HepG2 (cell line): Measurements from ENCODE around the gene KRTCAP3. TPM values are rescaled to one million over a fixed set of nuclear protein-coding genes. Genes with fewer than 3 reads are reported as not detected.

Experiments
- ATAC-seq: fragments of 200-7000 bp; cut with Tn5 transposase; 3 replicates; pipeline ENCODE4 v1.9.1; 2020; ENCODE audit warnings: mild to moderate bottlenecking, moderate library complexity
- BruUV-seq: library from RNA; stranded (reverse); fragments of 400-500 nt; replicated peaks from 2 replicates; lab custom pipeline; 2021; lab: Mats Ljungman, UMichigan
- CTCF ChIA-PET: fragments of 300-600 bp; formaldehyde crosslinking; extraction: SDS; loops from one replicate; lab custom pipeline; 2021; ENCODE audit warnings: low total read pairs, inconsistent platforms, low intra/inter-chr PET ratio; lab: Yijun Ruan, JAX
- POLR2A ChIA-PET: fragments of 350-600 bp; sonication (Branson Sonifier 250); formaldehyde crosslinking; loops from one replicate; lab custom pipeline; 2020; ENCODE audit warnings: antibody characterized with exemption, inconsistent platforms; lab: Yijun Ruan, JAX
- DNase-seq: peaks from one replicate; pipeline ENCODE4 v3.0.0-alpha.2; 2015; ENCODE audit warnings: low spot score
- FAIRE-seq: peaks from 3 replicates; lab custom pipeline; 2011; peaks lifted over from hg19 to GRCh38; lab: Jason Lieb, UNC
- H2AFZ ChIP-seq: one replicate; pipeline ENCODE4 v1.6.1; 2011; ENCODE audit warnings: low read length, inconsistent platforms
- H3K27ac ChIP-seq: fragments of 300-600 bp; 3 replicates; pipeline ENCODE4 v1.8.0; 2011; ENCODE audit warnings: mixed run types, mild to moderate bottlenecking, mixed read lengths, low read length, inconsistent platforms; ENCODE audit not compliant: insufficient read depth; ENCODE audit errors: extremely low read length
- H3K27me3 ChIP-seq, 2 experiments: fragments of 200-600 bp in 1 of 2; 2 replicates in 1 of 2; 3 replicates in 1 of 2; pipeline versions ENCODE4 v1.6.0 to v1.8.0; 2011; ENCODE audit warnings: low read length in 2 of 2, mild to moderate bottlenecking in 2 of 2, moderate library complexity in 2 of 2, inconsistent platforms in 1 of 2; ENCODE audit not compliant: insufficient read depth in 2 of 2, control insufficient read depth in 1 of 2
- H3K36me3 ChIP-seq, 2 experiments: fragments of 200-600 bp in 1 of 2; replicated peaks in 1 of 2; 2 replicates in 1 of 2; 3 replicates in 1 of 2; pipeline versions ENCODE4 v1.5.1 to v1.8.0; 2011; ENCODE audit warnings: low read length in 2 of 2, inconsistent platforms in 1 of 2; ENCODE audit not compliant: insufficient read depth in 2 of 2, control insufficient read depth in 1 of 2
- H3K4me1 ChIP-seq: 2 replicates; pipeline ENCODE4 v1.5.1; 2012; ENCODE audit warnings: low read length, inconsistent platforms; ENCODE audit not compliant: insufficient read depth
- H3K4me2 ChIP-seq: 2 replicates; pipeline ENCODE4 v1.6.0; 2011; ENCODE audit warnings: low read depth, low read length, inconsistent platforms
- H3K4me3 ChIP-seq, 3 experiments: fragments of 200-600 bp in 1 of 3; sonication (generic), shearing (Covaris generic) in 1 of 3; replicated peaks in 1 of 3; 2 replicates each; pipeline ENCODE4 v1.5.1; 2011 to 2016; ENCODE audit warnings: low read length in 3 of 3, inconsistent platforms in 2 of 3, low read depth in 2 of 3, mild to moderate bottlenecking in 2 of 3, control low read depth in 1 of 3, mixed read lengths in 1 of 3; ENCODE audit not compliant: insufficient read depth in 1 of 3
- H3K79me2 ChIP-seq: one replicate; pipeline ENCODE4 v1.6.1; 2011; ENCODE audit warnings: low read length, inconsistent platforms; ENCODE audit not compliant: insufficient read depth
- H3K9ac ChIP-seq: 2 replicates; pipeline ENCODE4 v1.6.0; 2011; ENCODE audit warnings: mild to moderate bottlenecking, low read depth, low read length, inconsistent platforms; ENCODE audit not compliant: insufficient read depth
- H3K9me3 ChIP-seq: 2 replicates; pipeline ENCODE4 v1.5.1; 2012; ENCODE audit warnings: mild to moderate bottlenecking, low read length
- H4K20me1 ChIP-seq: 2 replicates; pipeline ENCODE4 v1.6.0; 2011; ENCODE audit warnings: inconsistent platforms, mild to moderate bottlenecking, low read length, moderate library complexity; ENCODE audit not compliant: insufficient read depth
- SNAPC4 ChIP-seq: sonication (generic); formaldehyde crosslinking; IDR thresholded peaks from 2 replicates; pipeline ENCODE4 v1.4.0; 2020; ENCODE audit warnings: mild to moderate bottlenecking, missing genetic modification reagents
- THAP7 ChIP-seq: sonication (generic); formaldehyde crosslinking; IDR thresholded peaks from 2 replicates; pipeline ENCODE4 v1.8.1; 2023; ENCODE audit warnings: mild to moderate bottlenecking, missing genetic modification reagents
- TIGD3 ChIP-seq: sonication (generic); formaldehyde crosslinking; IDR thresholded peaks from 2 replicates; pipeline ENCODE4 v1.5.1; 2020; ENCODE audit warnings: mild to moderate bottlenecking, missing genetic modification reagents, borderline replicate concordance
- UBTF ChIP-seq: sonication (generic); formaldehyde crosslinking; IDR thresholded peaks from 2 replicates; pipeline ENCODE4 v1.4.0; 2020; ENCODE audit warnings: mild to moderate bottlenecking, missing genetic modification reagents
- ZNF512 ChIP-seq: sonication (generic); formaldehyde crosslinking; IDR thresholded peaks from 2 replicates; pipeline ENCODE4 v1.4.0; 2020; ENCODE audit warnings: mild to moderate bottlenecking, missing genetic modification reagents
- ZNF574 ChIP-seq: sonication (generic); formaldehyde crosslinking; IDR thresholded peaks from 2 replicates; pipeline ENCODE4 v1.4.0; 2020; ENCODE audit warnings: missing genetic modification reagents
- WGBS: methylation state at CpG from one replicate; pipeline ENCODE4 v1.1.6; 2017; ENCODE audit warnings: low lambda C conversion rate; 5-methylcytosine and 5-hydroxymethylcytosine counted together
- in situ Hi-C: cut with HindIII; loops from 2 replicates; pipeline ENCODE4 v1.10.0; 2017; ENCODE audit warnings: low pct_unique_long_range_greater_than_20kb; ENCODE audit not compliant: extremely low pct_ligation_motif_present
- intact Hi-C: fragments of 100-400 bp; cut with micrococcal nuclease; formaldehyde crosslinking; loops from one replicate; pipeline ENCODE4 v1.10.0; 2022; ENCODE audit not compliant: unreplicated experiment
- polyA plus RNA-seq, 8 experiments: library from polyadenylated mRNA; depleted of rRNA in 3 of 8; stranded (reverse) in 7 of 8; unstranded in 1 of 8; fragments of >200 nt; fragmentation: Illumina TruSeq in 4 of 8; extraction: Trizol in 4 of 8; gene quantifications; 2 replicates each; pipeline versions ENCODE4 v1.2.1 to v1.2.3, GENCODE V29; 2011 to 2016; ENCODE audit warnings: low read depth in 4 of 8, missing spikeins in 1 of 8, mixed read lengths in 1 of 8; ENCODE audit not compliant: insufficient read depth in 1 of 8
- total RNA-seq, 5 experiments: library from RNA; depleted of rRNA; stranded (reverse); fragments of >200 nt; fragmentation: Illumina TruSeq; extraction: Trizol; gene quantifications; 2 replicates each; pipeline ENCODE4 v1.2.3, GENCODE V29; 2016; ENCODE audit warnings: low read depth in 1 of 5

The KRTCAP3 gene
- total and polyA plus RNA-seq, 2 of the 13 experiments (the other 11 are each of a cell fraction or from before 2014, with no cell fraction given) = 2.1 to 4.5 TPM

- H2AFZ ChIP-seq = peak within 1 kb of the TSS; percentile 4
- intact Hi-C loops = loop anchor here (1.0 kb wide), 1 partner anchor 19 kb away; the partner anchor contains the start of gene PPM1G
- peak within 1 kb of the TSS; percentile 100 for H3K9ac ChIP-seq
- in situ Hi-C loops = no loop called here
- no TSS peak for BruUV-seq
- ATAC-seq (peak; percentile 90), DNase-seq (peak; percentile 91), FAIRE-seq (peak; percentile 64)
- peaks cover 29% of the 10 kb centered on the region for H4K20me1 ChIP-seq
- ChIA-PET POLR2A (interaction anchor here (0.8 to 5.3 kb wide), 30 partner anchors 11 to 378 kb away, joined by 3 to 133 read pairs (median 5); partner anchors contain the start of genes AGBL5, ATRAID, CCDC121 and EIF2B4), CTCF (interaction anchor here (4.8 kb wide), 1 partner anchor 20 kb away, joined by 29 read pairs; the partner anchor contains the start of gene PPM1G)
- H3K36me3 ChIP-seq = peaks cover 3 to 8% of the 10 kb centered on the region in 2 experiments
- peaks cover 39% of the 10 kb centered on the region for H3K79me2 ChIP-seq
- peak within 1 kb of the TSS; percentile 86 to 100 (median 100) for H3K4me3 ChIP-seq
- H3K27me3 ChIP-seq = no peaks in the 10 kb centered on the region; a peak in 1 of 5 replicates
- WGBS = 1% methylated on average over 50 of the region's 75 CpGs
- peaks cover 58% of the 10 kb centered on the region for H3K4me1 ChIP-seq
- H3K27ac ChIP-seq = peak within 1 kb of the TSS; percentile 99
- H3K4me2 ChIP-seq = peak within 1 kb of the TSS; percentile 89
- H3K9me3 ChIP-seq = no peaks in the 10 kb centered on the region
- TF ChIP-seq THAP7 (CRISPR knock-in tag) (peak; percentile 87; the same call in 1 of the 2 replicates), ZNF512 (CRISPR knock-in tag) (no peak), UBTF (CRISPR knock-in tag) (peak; percentile 94), SNAPC4 (peak; percentile 55), TIGD3 (CRISPR knock-in tag) (0 out of 2 replicates have a peak, but pooled peaks have one; percentile 51), ZNF574 (CRISPR knock-in tag) (peak; percentile 77)
These were observed 13.8 kb upstream of the KRTCAP3 start, which contains the start of gene NRBP1 for GRCh38 chr2:27428213-27428977. Gene NRBP1, plus strand, starts transcription at chr2:27428631. Its CDS starts 4,643 bp downstream, at chr2:27433274.
